ENCODE measurements around the gene TRMT44.

- no peak for TF ChIP-seq CTCF (IDR thresholded peaks at IDR 0.05)
- no peak for TF ChIP-seq POLR2A (IDR thresholded peaks at IDR 0.05)
These were observed 11.0 kb downstream of the TRMT44 start for GRCh38 chr4:8451440-8452182.

Data from adrenal gland (tissue), 5 donors.